ENCODE measurements around the gene PLPP1.

PLPP1 gene

DNA sequence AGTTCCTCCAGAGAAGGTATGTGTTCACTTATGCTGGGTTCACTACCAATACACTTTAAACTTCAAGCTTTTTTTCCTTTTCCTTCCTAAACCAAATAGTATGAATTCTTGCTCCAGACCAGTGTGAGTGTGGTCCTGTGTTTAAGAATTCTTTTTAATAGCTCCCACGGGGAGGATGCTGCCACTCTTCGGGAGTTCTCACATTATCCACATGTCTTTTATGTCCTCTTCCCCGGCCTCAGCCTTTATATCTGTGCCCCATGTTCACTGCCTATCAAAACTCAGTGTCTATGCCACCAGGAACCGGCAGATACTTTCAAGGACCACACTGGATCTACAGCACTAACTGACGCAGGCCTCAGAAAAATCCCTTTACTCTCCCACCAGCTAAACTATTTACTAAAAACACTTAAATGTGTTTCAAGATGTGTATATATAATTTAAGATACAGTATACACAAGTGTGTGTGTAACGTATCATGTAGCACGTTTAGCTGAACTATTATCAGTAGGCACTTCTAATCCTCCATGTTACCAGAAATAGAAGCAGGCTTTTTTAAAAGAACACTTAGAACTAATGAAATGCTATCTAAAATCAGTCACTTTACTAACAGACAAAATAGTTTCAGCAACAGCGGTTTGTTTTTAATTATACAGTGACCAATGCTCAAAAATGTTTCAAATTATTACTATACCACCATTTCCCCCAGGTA is 88.0 kb downstream of the PLPP1 start:
- DNase-seq (ENCODE audit: low spot score): no peak

DNA sequence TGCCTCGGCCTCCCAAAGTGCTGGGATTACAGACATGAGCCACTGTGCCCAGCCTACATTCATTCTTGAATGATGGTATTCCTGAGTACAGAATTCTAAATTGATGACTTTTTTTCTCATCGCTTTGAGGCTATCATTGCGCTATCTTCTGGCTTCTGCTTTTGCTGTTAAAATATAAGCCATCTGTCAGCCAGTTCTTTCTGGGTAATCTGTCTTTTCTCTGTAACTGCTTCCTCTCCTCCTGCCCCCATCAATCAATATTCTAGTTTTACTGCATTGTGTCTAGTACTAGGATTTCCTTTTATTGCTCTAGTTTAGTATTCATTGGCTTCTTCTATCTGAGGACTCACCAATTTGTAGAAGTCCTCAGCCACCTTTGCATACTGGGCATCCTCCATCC is 89.0 kb downstream of the PLPP1 start:
- no peak for DNase-seq (ENCODE audit: low spot score)

DNA sequence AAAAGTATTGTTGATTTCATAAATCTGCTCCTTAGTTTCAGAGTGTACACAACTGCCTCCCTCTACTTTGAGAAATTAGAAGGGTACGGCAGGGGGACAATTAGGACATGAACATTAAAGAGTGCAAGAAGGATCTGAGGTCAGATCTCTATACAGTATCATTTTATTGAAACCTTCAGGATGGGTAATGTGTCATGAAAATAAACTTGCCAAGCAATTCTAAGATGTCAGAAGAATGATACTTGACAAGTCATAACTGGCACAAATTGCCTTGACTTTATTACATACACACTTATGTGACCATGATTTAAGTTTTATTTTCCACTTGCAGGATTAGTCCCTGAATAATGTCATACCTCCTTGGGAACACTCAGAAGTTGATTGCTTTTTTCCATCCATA is 92.8 kb downstream of the PLPP1 start:
- DNase-seq (ENCODE audit: low spot score): no peak

DNA sequence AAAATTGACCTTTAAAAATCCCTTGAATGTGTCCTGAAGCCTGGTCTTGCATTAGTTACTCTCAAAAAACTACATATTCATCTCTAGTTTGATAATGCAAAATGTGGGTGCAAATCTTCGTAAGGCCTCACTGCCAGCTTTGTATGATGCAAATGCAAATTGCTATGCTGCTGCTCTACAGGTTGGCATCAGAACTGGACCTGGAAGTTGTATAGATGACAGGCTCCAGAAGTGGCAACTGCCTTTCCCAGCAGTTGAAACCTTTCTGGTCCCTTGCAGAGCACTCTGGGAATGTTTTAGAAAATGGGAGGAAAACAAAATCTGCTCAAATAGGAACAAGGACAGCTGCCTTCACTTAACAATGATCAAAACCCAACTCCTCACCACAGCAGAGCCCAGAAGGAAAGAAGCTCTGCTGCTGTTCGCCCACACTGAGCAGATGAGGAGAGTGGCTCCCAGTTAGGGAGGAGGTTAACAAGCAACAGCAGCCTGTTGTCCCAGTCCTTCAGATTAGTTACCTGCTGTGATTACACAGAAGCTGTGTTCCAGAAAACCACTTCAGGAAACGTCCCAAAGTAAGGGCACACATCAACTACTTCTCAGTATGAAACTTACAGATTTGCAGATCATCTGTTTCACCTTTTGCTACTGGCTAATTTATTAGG is 93.5 kb downstream of the PLPP1 start:
- no peak for DNase-seq (ENCODE audit: low spot score)

DNA sequence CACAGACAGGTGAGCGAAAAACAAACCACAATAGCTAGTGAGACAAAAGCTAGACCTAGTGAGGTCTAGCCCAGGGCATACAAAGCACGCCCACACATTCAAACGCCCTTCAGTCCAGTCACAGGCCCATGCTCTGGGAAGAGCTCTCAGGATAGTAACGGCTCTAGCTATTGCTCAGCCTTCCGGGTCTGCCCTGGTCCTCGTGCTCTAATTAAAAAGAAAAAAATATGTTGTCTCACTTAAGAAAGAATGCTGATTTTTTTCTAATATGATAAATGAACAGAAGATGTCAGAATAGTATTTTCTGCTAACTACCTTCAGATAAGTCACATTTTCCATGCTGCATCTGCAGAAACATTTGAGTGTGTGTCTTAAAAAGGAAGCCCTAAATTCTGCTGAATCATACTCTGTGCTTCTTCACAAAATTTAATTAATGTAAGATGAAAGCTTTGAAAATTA is 94.5 kb downstream of the PLPP1 start:
- no peak for DNase-seq (ENCODE audit: low spot score)

DNA sequence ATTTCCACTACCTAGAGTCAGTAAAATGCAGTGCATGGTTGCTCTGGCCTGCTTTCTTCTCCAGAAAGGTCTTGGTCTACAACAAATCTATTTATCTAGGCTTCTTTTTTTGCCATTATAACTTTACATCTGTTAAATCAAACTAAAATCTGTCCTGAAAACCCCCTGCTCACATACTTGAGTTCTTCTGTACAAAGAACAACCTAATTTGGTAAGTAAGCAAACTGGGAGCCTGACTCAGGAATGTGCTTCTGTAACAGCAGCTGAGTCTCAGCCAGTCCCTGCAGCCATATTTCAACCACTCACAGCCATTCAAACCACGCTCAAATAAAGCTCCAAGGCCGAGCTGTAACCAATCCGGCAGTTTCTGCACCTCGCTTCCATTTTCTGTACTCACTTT is 95.8 kb downstream of the PLPP1 start:
- DNase-seq (ENCODE audit: low spot score): no peak

DNA sequence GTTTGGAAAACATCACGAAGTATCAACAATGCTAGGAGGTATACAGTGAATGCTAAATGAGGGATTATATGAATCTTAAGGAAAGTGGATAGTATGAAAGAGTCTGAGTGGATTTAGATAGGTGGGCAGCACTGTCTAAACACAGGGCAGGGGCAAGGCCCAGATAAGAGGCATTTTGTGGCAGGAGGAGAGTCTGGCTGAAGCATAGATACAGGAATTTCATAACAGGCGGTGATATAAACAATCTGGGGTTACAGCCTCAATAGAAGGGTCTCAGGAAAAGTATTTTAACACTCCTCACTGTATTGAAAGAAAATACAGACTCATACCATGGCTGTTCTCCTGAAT is 96.9 kb downstream of the PLPP1 start:
- no peak for DNase-seq (ENCODE audit: low spot score)

DNA sequence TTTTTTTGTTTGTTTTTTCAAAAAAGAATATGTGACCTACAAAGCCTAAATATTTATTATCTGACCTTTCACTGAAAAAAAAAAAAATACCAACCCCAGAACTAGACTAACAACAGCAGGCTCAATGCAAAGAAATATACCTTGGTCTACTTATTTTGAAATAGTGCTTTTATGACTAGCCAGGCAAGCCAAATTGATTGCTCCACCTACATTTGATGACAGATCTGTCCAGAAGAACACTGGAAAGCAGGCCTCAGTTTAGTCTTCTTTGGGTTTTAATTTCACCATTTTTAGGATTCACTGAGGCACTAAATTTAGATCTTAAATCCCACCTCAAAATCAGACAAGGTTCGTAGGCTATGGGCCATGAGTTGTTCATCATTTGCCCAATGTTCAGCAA is 97.3 kb downstream of the PLPP1 start:
- no peak for DNase-seq (ENCODE audit: low spot score)

DNA sequence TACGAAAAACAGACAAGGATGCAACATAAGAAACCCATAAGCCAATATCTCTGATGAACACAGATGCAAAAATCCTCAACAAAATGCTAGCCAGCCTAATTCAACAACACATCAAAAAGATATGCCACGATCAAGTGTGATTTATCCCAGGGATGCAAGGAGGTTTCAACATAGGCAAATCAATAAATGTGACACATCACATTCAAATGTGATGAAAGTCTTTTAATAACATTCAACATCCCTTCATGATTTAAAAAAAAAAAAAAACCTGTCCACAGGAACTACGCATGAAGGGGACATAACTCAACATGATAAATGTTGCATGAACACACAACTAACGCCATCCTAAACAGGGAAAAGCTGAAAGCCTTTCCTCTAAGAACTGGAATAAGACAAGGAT is 102.2 kb downstream of the PLPP1 start:
- DNase-seq (ENCODE audit: low spot score): no peak

DNA sequence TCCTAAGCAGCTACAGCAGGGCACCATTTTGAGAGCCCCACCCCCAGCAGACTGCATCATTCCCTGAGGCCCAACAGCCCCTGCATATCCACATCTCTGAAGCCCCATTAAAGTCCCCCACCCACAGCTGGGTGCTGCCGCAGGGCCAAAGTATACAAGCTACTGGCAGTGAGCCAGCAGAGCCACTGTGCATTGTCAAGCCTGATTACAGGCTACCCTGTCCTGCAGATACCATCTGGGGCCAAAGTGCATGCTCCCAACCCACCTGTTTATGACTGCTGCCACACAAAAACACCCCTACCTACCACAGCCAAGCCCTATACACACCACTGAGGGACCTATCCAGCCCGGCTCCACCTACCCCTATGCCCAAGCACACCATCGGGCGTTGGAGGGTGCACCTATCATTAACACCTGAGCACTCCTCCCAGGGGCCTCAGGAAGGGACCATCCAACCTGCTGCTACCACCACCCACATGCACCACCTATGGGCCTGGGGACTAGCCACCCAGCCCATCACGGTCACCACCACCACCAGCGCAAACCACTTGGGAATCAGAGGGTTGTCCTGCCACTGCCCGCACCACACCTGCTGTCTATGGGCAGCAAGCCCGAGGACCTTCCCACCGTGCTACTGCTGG is 105.0 kb downstream of the PLPP1 start:
- no peak for DNase-seq (ENCODE audit: low spot score)

DNA sequence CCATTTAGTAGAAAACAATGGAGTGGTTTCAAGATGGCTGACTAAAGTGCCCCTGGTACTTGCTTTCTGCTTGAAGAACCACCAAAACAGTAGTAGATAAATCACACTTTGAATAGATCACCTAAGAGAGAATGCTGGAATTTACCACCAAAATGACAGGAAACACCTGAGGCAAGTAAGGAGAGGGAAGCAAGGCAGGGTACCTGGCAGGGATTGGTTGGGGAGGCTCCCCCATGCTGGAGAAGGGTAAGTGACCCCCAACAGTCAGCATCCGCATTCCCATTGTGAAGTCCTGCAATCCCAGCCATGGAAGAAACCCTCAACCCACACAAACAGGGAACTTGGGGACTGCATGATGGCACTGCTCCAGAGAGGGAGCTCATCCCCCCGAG is 105.5 kb downstream of the PLPP1 start:
- no peak for DNase-seq (ENCODE audit: low spot score)

DNA sequence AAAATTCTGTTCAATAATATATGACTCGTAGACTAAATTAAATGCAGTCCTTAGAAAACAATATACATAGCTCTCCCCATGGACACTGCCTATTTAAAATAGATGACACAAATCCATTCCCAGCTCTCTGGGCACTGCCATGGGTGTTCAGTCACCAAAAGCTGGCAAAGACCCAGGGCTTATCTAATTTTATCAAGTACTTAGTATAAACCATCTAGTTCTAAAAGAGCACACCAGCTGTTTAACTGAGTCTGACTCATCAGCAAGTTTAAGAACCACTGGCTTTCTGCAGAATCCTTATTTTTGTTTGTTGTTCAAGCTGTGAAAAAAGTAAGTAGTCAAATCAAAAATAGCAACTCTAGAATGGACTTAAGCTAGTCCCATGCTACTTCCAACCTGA is 107.6 kb downstream of the PLPP1 start:
- DNase-seq (ENCODE audit: low spot score): peak; percentile 27

DNA sequence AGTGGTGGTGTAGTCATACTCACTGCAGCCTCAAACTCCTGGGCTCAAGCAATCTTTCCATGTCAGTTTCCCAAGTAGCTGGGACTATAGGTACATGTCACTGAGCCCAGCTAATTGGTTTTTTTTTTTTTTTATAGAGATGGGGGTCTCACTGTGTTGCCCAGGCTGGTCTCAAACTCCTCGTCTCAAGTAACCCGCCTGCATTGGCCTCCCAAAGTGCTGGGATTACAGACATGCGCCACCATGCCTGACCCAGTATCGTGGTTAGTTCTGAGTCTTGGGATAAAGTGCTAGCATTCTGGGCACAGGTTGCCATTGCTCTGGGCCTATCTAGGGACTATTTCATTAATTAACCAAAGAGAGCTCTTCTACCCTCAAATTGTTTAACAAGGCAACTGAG is 108.3 kb downstream of the PLPP1 start:
- DNase-seq (ENCODE audit: low spot score): no peak

DNA sequence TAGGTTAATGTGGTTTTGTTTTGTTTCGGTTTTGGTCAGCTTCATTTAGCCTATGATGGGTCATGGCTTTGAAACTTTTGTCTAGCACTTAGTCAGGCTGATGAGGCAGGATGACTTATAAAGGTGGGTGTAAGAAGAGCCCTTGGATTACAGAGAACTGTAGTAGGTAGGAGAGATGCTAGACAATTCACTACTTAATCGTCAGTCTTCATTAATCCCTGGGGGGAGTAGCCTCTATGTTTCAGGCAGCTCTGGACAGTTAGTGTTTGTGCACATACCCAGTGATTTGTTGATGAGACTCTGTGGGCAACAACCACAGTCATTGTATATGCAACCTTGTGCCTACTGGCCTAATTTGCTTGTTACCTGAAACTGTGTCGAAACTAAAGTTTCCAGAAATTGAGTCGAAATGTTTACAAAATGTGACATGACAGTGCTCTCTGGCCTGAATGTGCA is 113.7 kb downstream of the PLPP1 start:
- peak; percentile 39 for DNase-seq (ENCODE audit: low spot score)

DNA sequence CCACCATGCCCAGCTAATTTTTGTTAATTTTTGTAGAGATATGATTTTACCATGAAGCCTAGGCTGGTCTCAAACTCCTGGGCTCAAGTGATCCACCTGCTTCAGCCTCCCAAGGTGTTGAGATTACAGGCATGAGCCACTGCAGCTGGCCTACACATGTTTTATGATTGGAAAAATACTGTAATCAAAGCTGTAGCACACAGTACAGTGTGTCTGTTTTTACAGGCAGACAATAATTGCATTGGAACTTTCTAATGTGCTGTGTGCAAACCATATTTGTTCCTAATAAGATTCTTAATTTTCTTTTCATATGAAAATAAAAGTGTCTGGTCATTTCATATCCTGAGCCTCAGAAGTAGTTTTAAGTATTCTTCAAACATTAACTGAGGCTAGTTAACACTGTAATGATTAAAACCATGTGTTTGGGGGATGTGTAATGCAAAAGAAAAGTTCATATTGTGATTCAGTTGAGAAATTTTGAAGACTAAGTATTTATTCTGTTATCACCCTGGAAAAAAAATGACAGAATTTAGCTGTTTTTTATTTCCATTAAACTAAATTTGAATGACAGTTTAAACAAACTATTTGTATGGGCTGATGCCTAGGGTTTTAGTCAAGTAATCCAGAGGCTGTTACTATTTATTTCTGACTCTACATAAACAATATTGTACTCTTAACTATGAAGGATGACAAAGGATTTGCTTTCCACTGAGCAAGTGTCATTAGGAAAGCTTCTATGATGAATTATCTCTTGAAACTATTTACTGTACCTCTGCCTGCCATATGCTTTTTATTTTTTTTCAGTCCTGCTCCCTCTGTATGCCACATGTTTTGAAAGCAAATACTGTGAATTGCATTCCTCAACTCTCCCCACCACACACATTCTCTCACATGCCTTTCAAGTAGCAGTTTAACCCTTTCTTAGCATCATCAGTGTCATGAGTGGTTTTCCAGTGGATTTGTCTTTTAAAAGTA is 115.5 kb downstream of the PLPP1 start:
- DNase-seq (ENCODE audit: low spot score): no peak

DNA sequence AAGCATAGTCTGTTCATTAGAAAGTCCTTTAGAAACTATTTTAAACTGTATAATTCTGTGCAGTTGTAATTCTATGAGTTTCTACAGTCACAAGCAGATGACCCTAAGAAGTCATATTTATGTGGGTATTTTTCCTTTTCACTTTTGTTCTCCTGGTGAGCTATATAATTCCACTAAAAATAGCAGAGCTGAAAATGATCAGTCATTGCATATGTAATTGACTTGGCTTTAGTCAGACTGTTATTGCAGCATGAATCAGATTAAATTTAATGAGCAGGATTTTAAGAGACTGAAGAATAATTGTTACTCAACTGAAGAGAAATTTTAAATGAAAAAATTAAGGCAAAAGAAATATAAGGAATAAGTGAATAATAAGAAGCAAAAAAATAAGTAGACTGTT is 118.5 kb downstream of the PLPP1 start:
- DNase-seq (ENCODE audit: low spot score): peak; percentile 28

DNA sequence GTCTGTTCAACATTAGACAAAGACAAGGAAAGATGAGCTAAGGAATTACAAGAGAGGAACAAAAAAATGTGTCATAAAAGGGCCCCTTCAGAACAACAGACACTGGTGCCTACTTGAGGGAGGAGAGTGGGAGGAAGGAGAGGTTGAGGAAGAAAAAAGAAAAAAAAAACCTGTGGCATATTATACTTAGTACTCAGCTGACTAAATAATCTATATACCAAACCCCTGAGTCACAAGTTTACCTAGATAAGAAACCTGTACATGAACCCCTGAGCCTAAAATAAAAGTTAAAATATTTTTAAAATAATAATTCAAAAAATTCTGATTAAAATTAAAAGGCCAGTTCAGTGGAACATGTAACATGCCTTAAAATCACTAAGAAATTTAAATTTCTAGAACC is 119.7 kb downstream of the PLPP1 start:
- DNase-seq (ENCODE audit: low spot score): no peak

DNA sequence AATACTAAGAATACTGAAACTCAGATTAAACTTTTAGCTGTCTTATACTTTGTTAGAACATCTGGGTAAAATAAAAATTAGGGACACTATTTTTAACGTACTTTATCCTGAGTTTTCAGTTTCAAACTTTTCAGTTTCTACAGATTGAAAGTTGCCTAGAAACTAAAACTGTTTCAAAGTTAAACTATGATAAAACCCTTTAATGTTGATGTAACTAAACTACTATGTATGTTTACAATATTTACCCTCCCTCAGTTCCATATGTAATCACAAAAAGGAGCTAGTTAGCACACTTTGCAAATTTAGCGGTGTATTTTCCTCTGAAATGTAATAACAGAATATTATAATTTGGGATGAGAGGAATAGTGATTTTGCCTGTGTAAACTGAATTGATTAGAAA is 121.1 kb downstream of the PLPP1 start:
- DNase-seq (ENCODE audit: low spot score): no peak

DNA sequence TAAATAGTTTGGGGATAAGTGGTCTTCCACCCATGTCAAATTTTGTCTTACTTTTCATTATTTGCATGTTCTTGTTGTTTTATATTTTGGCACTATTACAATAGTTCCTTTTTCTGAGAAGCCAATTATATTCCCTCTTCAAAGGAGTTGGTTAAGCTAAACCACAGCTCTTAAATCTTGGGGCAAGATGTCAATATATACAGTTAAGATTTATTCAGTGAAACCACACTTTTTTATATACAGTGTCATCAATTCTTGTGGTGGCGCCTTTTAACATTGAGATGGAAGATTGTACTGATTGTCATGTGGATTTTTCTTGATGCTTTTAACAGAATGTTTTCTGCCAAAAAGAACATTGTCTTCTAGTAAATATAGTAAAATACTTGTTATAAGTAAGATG is 122.9 kb downstream of the PLPP1 start:
- DNase-seq (ENCODE audit: low spot score): no peak

DNA sequence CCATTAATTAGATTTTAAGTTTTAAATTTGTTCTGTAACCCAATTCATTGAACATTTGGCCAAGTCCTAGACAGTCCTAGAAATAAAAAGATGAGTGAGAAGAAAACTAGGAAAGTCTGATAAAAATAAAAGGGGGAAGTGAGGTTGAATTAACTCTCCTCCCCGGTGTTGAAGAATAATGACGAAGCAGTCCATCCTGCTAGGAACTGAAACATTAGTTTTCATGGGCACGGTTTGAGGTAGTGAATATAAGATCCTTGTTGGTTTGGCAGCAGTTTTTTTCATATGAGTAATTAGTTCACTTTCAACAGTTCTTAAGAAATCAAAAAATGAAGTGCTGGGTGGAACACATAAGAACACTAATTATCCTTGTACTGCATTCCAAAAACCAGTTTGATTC is 123.9 kb downstream of the PLPP1 start:
- DNase-seq (ENCODE audit: low spot score): no peak

DNA sequence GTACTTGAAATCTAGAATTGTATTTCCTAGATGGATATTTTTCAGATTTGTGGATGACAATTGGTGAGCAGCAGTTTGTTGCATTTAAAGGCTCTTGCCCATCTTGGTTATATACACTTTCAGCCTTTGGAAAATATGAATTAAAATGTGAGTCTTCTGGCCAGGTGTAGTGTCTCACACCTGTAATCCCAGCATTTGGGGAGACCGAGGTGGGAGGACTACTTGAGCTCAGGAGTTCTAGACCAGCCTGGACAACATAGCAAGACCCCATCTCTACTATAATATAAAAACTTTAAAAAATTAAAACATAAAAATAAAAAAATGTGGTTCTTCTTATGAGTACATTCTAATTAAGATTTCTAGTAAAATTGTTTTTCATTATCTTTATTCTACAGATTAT is 125.0 kb downstream of the PLPP1 start:
- DNase-seq (ENCODE audit: low spot score): no peak

DNA sequence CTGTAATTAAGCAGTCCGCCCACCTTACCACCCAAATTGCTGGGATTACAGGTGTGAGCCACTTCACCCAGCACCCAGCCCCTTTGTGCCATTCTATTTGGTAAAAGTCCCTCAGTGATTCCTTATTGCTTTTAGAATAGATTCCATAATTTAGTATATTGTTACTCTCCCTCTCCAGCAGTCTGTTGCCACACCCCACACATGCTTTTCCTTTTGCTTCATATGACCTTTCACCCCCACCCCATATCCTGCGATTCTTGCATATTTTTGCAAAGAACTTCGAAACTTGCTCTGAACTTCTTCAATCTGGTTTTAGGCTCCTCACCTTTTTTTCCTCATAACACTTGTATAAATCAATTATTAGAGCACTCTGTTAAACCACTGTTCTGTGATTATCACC is 126.8 kb downstream of the PLPP1 start:
- no peak for DNase-seq (ENCODE audit: low spot score)
